T follicular helper cell (primary cell): ENCODE measurements around the gene SMAD6.
A peak's percentile ranks its signal among the peaks of the same experiment; 100 is the strongest.

Experiments
- DNase-seq: peaks from one replicate; pipeline ENCODE4 v3.0.0-alpha.2; 2020; ENCODE audit warnings: low read depth

Gene SMAD6

DNA sequence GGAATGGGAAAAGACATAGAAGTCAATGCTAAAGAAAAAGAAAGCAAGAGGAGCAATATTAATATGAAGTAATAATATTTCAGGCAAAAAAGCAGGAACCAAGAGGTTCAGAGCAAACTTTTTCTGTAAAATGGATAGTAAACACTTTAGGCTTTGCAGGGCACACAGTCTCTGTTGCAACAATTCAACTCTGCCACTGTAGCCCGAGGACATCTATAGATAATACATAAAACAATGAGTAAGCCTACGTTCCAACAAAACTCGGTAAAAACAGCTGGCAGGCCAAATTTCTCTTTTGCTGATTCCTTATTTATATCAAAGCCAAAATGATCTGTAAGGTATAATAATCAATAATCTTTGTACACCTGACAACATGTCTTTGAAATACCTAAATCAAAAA is 56.8 kb downstream of the SMAD6 start:
- no peak for DNase-seq

DNA sequence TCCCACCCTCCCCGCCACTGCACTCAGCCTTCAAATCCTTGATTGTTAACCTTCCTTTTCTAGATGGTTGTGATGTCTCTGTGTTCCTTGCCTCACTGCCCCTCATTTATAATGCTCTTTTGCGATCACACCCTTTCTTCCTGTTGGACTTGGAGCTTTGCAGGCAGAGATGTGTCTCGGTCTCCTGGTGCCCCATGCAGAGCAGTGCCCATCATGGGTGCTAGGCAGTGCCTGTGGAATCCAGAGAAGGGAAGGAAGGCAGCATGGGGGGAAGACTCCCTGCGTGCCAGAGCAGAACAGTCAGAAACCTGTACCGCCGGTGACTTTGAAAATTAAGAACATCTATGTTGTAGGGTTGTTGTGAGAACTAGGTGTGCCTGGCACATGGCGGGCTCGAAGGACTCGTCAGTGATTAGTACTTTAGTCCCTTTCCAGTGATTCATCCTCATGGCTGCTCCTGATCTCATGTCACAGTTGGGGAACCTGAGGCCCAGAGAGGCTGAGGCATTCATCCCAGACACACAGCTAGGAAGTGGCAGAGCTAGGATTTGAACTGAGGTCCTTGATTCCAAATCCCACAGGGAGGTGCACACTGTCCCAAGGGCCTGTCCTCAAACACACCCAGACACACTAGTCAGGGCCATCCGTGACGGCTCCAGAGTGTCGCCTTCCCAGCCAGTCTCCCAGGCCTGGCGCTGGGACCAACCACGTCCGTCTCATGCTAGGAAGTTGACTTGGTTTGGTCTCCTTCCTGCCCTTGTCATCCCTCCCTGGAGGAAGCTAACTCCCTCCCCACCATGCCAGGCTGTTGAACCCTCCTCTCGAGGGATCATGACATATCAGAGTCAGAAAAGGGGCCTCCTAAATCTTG is 58.3 kb downstream of the SMAD6 start:
- no peak for DNase-seq

DNA sequence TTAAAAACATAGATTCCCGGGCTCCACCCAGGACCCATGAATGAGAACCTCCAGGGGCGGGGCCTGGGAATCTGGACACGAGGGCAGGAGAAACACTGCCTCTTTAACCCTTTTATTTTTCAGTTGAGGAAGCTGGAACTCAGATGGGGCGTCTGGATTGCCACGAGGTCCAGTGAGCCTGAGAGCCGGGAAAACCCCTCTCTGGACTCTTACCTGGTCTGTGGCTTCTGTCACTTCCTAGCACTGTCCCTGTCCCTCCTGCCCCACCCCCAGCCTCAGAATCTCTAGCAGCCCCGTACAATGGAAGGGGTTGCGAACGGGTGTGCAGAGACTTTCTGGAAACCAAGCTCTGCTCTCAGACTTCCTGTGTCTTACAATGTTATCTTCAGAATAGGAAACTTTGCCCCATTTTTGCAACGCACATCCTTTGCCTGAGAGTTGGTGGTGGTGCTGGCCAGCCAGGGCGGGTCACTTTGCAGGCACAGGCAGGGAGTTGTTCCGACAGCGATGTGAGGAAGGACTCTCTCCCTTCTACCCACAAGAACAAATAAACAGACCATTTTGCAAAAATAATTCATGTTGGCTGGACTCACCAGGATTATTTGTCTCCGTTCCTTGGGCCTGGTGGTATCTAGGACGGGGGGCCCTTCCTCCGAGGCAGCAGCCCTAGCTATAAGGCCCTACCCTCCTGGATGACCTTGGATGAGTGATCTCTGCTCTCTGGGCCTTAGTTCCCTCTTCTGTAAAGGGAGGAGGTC is 59.1 kb downstream of the SMAD6 start:
- no peak for DNase-seq

DNA sequence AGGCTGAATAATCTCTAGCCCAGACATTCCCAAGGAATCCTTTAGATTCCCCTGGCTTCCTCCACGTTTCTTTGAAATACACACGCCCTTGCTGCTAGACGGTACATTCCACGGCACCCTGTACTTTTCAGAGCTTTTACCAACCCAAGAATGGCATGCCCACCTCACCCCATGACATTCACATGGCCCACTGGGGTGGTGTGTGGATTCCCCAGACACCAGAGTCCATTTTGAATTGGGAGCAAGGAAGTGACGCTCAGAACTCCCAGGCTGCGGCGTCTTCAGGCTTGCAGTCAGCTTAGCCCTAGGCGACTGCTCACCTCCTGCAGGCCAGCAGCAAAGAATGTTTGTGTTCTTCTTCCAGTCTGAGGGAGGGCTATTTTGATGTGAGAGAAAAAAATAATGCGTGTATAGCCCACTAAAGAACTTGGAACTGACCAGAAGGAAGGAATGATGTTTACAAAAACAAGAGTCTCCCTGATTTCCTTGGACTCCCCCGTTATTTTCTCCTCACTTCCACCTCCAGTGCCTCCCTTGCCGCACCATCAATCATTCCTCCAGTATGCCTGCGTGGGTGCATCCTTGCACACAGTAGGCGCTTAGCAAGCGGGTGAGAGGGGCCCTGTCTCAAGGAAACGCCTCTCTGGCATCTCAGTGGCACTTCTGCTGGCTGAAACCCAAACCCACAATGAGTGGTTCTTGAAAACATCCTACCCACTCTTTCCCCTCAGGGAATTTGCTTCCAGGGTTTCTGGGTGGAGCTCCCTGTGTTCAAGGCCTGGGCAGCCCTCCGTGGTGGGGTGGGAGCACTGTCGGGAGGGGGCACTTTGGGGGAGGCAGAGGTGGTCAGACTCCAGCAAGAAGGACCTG is 59.9 kb downstream of the SMAD6 start:
- DNase-seq, result no peak

DNA sequence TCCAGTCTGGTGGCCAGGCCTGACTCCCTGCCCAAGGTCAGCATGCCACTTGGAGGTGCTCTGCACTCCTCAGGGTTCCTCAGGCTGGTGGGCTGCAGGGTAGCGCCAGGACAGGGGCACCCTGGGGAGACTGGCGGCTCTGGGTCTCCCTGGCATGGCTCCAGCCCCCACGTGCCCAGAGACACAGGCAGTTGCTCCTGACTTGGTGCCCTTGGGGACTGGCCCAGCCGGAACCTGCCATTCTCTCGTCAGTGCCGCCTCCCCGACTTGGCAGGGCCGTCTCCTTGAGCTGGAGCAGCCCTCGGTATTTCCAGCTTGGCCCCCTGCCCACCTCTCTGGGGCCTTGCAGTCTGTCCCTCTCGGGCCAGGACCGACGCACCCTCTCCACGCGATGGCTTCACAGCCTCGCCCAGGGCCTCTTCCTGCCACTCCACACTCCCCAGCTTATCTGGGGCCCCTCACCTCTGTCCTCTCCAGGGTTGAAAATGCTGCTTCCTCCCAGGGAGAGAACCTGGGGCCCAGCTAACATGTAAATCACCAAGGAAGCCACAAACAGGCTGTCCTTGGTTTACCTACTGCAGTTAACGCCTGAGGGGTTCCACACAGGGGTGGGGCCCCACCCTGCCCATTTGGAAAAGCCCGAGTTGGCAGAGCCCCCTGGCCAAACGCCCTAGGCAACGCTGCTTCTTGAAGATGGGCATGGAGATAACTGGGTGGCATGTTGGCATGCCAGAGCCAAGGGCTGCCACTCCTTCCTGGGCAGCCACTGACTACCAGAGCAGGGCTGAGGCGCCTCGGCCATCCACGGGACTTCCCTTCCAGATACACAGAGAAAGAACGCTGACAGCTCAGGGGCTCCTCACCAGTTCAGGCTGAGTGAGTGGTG is 61.4 kb downstream of the SMAD6 start:
- DNase-seq, result no peak

DNA sequence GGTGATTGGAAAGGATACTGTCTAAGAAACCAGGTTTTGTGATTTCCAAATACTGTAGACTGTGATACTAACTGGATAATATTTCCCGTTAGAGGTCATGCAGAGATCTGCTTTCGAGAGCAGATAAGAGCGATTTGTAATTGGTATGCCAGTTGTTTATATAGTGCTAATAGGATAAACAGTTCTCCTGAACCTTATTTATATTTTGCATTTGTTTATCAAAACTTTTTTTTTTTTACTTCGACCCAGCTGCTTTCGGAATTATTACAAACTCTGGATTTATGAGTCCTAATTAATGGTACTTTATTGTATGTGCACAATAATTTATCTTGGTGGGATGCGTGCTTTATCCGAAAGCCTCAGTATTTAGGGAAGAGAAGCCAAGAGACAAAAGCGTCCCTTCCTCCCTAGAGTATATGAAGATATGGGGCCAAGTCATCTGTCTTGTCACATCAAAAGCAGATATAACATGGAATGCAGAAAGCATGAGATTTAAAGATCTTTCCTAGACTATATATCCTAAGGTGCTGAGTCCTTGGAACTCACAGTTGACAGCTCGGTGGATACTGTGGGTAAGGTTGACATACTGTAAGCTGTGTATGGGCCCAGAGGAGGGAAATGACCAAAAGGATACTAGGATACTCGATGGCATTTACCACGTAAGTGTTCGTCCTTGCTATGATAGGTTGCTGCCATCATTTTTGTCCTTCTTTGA is 62.2 kb downstream of the SMAD6 start:
- no peak for DNase-seq

DNA sequence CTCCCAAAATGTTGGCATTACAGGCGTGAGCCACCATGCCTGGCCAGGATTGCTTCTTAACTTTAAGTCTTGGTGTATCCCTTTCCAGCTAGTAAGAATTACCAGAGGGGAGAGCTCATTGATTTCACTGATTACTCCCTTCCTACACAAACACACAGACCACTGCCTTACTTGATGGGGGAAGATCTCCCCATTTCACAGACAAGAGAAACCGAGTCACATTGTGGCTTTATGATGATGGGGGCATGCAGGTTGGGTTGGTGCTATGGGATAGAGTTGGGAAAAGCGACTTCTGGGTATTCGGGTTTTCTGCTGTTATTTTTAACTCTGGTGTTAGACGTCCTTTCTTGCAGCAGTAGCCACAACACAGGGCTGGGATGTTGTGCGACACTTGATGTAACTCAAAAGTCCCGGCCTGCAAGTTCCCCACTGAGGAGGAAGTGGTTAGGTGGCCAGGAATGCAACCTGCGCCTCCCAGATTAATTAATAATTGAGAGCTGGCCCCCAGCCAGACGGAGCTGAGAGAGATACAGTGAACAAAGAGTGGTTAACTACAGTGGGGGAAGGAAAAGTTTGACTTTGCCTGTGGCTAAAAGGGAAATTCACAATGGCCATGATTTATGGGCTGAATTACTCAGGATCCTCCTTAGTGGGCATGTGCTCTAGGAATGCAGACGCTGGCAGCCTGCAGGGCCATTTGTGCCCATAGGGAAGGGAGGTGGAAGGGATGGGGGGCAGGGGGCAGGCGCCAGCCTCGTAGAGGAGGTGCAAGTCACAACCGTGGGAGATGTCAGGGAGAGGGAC is 63.6 kb downstream of the SMAD6 start:
- DNase-seq, result no peak

DNA sequence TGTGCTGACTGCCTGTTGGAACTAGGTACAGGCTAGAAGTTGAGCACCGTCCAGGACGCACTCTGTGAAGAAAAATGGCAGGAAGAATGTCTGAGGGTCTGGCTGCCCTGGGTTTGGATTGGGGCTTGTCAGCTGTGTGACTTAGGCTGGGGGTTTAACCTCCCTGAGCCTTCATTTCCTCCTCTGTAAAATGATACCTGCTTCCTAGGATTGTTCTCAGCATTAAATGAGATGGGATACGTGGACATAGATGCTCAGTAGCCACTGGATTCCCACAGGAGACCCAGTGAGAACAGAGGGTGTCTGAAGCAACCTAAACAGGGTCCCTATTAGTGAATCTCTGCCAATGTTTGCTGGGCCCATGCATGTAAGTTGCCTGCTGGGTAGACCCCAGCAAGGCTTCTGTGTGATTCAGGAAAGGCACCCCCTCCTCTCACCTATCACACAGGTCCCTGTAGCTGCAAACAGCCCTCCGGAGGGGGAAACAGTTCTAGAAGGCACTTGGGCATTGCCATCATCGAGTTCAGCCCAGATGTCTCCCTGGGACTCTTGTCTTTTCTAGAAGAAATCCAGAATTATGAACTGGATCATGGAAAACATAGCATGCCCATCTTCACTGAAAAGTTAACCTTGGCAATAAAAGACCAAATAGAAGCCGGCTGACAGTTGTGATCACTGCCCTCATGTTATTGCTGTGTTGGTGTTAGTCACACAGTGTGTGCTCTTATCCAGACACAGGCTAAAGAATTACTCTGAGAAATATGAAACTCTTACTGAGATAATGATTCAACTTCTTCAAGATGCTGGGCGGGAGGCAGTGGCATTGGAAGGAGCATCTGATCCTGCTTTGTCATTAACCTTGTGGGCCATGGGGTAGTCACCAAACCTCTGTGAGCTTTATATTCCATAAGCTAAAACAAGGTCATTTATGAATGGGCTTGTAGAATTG is 64.5 kb downstream of the SMAD6 start:
- no peak for DNase-seq

DNA sequence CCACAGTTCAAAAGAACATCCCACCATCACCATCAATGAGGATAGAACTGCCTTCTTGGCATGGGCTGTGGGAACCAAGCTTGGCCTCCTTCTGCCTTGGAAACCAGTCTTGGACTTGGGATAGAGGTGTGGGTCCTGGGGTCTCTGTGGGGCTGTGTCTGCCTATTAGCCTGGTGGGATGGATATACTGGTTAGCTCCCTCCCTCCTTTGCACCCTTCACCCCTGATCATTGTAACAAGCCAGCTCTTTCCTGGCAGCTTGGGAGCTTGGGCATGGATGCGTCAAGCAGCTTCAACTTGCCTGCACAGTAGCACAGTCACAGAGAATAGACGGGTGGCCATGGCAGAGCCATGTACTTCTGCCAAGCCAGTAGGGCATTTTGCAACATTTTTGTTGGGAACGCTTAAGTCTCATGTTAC is 65.2 kb downstream of the SMAD6 start:
- DNase-seq, result no peak

DNA sequence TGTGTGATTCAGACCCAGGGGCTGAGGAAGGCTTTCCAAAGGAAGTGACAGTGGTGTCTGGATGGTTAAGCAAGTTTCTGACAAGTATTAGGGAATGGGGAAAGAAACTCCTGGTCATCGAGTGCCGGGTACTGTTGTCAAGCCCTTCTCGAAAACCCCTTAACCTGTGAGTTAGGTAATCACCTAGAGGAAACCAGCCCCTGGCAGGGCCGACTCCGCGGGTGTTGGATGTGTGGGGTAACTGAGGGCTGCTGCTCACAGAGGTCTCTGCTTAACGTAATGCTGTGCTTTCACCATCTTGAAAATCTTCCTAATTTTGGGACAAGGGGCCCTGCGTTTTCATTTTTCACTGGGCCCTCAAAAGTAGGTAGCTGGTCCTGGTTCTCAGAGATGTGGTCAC is 67.0 kb downstream of the SMAD6 start:
- DNase-seq, result no peak

DNA sequence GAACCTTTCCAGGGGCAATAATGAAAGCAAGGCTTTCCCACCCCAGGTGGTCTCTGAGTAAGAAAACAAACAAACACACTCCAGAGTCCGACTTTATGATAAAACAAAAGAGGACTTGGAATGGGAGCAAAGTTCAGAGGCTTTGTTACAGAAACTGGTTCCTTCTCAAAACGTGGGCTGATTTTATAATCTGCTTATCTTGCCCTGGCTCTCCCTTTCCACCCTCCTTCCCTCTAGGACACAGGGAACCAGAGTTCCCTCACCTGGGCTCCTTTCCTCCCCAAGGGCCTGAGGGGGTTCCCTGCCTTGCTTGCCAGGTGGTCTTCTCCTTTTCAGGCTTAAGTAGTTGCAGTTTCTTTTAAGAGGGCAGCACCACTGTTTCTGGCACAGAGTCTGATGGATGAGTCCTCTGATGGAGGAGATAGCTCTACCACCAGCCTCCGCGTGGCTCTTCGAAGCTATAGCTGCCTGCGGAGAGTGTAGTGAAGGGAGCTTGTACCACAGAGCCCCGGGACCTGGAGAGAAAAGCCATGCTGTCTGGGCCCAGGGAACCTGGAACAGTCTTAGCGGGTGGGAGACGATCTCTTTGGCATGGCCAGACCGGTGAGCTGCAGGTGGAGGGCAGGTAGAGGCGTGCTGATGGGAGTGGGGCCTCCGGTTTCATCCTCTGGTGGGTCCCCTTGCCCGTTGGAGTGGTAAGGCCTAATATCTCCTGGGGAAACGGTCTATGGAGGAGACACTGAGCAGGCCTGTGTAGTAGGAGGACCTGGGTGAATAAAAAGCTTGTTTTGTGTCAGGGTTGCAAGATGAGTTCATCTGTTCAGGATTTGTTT is 68.7 kb downstream of the SMAD6 start:
- no peak for DNase-seq

DNA sequence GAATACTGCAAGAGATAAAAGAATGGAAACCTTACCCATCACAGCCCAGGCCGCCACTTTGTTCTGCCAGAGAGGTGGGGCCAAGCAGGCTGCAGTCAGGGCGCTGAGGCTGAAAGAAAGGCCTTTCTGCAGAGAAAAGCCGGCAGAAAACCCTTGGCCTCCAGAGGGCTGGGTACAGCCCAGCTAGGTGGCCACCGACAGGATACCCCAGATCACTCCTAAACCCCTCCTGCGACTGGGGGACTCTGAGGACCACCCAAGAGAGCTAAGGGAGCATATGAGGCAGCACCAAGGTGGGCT is 69.3 kb downstream of the SMAD6 start:
- DNase-seq, result no peak

DNA sequence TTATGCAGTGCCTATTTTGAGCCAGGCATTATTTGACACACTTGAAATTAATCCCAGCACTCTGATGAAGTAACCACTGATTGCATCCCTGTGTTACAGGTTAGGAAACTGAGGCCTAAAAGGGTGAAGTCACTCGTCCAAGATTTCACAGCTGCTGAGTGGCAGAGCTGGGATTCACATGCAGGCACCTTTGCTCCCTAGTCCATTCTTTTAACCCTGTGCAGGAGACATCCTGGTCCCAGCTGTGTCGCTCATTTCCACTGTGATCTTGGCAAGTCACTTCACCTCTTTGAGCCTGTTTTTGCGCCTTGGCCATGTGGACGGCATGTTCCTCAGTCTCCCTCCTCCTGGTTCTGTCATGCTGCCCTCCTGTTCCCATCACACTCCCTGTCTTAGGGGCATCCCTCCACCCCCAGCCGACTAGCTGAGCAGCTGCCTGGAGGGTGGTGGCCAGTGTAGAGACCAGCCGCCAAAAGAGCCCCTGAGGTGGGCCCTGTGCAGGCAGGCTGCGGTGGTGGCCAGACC is 70.6 kb downstream of the SMAD6 start:
- DNase-seq, result no peak

DNA sequence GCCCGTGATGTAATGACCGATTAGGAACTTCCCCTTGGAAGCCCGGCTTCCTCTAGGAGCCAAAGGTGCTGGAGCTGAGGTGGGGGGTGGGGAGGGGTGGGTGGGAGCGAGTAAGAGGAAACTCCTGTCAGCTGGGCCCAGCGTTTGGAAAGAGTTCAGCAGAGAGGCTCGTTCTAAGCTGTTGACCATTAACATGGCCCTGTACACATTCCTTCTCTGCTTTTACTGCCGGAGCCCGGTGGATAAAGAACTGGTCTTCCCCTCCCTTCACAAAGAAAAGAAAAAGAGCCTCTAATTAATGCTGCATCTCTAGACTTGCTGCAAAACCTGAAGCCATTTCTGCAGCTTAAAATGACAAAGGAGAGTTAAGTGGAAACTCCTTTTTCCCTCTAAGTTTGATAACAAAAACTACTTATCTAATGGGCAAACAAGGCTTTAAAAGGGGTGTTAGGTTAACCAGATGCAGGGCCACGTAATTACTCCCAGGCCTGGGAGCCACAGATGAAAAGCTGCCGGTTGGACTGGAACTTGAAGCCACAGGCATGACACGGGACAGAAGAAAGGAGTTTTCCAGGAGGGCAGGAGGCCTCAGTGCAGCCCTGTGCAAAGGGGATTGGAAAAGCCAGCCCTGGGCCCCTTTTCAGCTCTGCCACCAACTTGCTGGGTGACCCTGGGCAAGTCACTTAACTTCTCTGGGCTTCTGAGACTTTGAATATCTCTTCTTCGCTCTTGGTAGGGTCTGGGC is 71.3 kb downstream of the SMAD6 start:
- no peak for DNase-seq

DNA sequence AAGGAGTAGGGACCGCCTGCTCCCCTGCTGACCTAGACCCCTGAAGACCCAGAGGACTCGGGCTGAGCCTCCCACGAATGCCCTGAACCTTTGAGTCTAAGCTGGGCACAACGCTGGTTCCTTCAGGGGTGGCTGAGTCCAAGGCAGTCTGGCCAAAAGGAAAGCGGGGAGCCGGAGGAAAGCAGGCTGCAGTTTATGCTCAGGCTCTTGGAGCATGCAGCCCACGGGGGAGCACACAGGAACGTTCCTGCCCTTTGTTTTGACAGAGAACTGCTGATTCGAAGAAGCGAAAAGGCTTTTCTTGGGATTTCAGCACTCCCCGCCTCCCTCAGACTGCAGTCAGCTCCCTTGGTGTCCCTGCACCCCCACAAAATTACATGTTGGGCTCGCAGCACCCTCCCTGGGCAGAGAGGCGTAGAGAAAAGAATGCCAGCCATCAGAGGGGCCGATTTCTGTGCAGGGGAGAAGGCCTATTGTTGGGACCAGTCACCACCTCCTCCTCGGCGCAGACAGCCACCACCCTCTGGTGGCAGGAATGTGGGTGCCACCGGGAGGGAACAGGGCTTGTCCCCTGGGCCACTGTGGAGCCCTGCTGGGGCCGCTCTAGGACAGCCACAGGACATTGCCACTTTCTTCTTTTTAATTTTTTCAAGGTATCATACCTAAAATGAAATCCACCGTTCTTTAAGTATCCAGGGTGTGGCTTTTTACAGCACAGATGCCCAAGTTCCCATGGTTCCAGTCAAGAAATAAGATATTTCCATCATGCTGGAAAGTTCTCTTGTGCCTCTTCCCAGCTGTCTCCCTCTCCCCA is 72.2 kb downstream of the SMAD6 start:
- DNase-seq, result peak; percentile 39
